ENCODE data around the gene RASGRP4.
"Not testable (repeated sequence)": the region's sequence is repeated elsewhere in the genome, so short reads cannot be mapped to it uniquely, and the experiment has no call there.

The RASGRP4 gene, protein sequence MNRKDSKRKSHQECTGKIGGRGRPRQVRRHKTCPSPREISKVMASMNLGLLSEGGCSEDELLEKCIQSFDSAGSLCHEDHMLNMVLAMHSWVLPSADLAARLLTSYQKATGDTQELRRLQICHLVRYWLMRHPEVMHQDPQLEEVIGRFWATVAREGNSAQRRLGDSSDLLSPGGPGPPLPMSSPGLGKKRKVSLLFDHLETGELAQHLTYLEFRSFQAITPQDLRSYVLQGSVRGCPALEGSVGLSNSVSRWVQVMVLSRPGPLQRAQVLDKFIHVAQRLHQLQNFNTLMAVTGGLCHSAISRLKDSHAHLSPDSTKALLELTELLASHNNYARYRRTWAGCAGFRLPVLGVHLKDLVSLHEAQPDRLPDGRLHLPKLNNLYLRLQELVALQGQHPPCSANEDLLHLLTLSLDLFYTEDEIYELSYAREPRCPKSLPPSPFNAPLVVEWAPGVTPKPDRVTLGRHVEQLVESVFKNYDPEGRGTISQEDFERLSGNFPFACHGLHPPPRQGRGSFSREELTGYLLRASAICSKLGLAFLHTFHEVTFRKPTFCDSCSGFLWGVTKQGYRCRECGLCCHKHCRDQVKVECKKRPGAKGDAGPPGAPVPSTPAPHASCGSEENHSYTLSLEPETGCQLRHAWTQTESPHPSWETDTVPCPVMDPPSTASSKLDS

GRCh38 chr19:38425810-38426466, at the start of gene RASGRP4:
RASGRP4 (minus strand) TSS chr19:38426219; CDS start chr19:38426091, 128 bp downstream.
- no peak for DNase-seq

- DNase-seq: no peak
Measured at GRCh38 chr19:38475176-38475575, 49.2 kb upstream of the RASGRP4 start.

DNA sequence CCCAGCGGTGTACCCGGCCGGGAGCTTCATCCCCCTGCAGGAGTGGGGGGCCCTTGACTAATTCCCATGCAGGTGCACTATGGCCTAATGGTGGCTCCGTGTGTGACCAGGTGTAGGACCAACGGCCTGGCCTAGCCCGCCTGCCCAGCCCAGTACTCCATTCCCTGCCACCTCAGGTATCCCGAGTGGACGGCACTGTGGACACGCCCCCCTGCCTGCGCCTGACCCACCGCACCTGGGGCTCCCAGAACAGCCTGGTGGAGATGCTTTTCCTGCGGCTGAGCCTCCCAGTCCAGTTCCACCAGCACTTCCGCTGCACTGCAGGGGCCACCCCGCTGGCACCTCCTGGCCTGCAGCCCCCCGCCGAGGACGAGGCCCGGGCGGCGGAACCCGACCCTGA, 47.2 kb upstream of the RASGRP4 start:
- DNase-seq: no peak

GRCh38 chr19:38472725-38473124, 46.7 kb upstream of the RASGRP4 start:
- not testable (repeated sequence) for DNase-seq

DNA sequence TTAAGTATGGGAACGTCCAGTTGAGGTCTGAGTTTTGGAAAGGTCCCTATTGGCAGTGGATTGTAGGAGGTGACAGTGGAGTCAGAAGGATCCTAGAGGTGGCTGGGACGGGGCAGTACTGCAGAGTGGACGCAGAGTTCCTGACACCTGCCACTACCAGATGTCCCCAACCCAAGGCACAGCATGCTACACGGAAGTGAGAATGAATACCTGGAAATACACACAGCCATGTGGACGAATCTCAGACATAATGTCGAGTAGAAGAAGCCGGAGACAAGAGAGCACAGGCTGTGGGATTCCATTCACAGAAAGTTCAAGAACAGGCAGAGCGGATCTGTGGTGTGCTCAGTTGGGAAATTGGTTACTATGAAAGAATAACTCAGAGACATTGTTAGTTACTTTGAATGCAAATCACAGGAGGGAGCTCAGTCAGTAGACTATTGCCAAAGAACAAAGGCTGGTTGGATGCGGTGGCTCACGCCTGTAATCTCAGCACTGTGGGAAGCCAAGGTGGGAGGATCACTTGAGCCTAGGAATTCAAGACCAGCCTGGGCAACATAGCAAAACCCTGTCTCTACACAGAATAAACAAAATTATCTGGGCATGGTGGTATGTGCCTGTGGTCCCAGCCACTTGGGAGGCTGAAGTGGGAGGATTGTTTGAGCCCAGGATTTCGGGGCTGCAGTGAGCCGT, 44.9 kb upstream of the RASGRP4 start:
- no peak for DNase-seq

- no peak for DNase-seq
Measured at GRCh38 chr19:38469151-38469550, 43.1 kb upstream of the RASGRP4 start.

DNA sequence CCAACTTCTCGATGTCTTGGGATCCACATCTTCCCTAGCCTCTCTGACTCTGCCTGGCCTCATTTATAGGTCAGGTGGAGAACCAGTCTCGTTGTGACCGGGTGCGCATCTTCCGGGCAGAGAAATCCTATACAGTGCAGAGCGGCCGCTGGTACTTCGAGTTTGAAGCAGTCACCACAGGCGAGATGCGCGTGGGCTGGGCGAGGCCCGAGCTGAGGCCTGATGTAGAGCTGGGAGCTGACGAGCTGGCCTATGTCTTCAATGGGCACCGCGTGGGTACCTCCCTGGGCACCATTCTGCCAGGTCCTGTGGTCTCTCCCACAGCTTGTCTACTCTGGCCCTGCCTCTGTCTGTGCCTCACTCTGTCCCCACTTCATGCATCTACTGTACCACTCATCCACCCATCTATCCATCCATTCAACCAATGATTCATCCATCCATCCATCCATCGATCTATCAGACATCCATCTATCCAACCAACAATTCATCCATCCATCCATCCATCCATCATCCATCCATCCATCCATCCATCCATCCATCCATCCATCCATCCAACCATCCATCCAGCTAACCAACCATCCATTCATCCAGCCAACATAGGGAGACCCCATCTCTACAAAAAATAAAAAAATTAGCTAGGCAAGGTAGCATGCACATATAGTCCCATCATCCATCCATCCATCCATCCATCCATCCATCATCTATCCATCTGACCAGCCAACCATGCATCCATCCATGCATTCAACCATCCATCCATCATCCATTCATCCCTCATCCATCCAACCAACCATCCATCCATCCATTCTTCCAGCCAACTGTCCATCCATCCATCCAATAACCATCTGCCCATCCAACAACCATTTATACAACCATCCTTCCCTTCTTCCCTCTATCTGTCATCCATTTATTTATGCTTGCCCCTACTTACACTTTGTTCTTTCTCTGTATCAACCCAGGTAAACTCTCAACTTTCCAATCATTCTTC, 41.8 kb upstream of the RASGRP4 start:
- no peak for DNase-seq

DNA sequence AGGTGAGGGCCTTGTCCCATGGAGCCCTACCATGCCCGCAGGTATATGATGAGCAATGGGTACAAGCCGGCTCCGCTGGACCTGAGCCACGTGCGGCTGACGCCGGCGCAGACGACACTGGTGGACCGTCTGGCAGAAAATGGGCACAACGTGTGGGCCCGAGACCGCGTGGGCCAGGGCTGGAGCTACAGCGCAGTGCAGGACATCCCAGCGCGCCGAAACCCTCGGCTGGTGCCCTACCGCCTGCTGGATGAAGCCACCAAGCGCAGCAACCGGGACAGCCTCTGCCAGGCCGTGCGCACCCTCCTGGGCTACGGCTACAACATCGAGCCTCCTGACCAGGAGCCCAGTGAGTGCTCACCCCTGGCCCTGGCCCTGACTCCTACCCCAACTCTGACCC, 40.0 kb upstream of the RASGRP4 start:
- no peak for DNase-seq

DNA sequence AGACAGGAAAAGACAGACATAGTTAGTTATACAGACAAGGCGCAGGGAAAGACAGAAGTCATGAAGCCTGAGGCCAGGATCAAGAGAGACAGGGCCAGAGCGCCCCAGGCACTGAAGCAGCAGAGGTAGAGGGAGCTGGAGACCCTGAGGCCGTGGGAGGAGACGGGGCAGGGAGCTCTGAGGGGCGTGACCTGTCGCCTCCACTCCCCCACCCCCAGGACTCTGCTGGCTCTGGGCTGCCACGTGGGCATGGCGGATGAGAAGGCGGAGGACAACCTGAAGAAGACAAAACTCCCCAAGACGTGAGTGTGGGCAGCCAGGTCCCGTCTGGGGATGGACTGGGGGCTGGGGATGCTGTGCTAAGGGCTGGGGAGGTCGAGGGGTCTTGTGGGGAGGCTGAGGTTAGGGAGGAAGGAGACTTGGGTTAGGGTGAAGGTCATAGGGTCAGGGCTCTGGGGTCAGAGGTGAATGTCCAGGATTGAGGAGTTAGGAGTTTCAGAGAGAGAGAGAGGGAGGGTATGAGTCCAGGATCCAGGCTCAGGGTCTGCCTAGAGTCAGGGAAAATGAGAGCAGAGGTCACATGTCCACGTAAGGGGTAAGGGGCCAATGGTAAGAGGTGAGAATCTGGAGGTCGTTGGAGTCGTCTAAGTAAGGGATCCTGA, 38.5 kb upstream of the RASGRP4 start:
- DNase-seq: no peak

DNA sequence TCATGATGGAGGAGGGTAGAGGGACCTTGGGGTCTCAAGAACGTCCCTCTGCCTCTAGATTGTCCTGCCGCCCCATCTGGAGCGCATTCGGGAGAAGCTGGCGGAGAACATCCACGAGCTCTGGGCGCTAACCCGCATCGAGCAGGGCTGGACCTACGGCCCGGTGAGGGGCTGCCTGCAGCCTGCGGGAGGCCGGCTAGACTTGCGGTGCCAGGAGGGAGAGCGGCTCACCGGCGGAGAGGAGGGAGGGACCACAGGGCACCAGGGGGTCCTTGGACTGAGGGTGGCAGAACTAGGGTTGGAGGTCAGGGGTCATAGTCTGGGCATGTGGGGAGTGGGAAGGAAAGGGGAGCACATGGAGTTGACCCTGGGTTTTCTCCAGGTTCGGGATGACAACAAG, 37.3 kb upstream of the RASGRP4 start:
- no peak for DNase-seq

DNA sequence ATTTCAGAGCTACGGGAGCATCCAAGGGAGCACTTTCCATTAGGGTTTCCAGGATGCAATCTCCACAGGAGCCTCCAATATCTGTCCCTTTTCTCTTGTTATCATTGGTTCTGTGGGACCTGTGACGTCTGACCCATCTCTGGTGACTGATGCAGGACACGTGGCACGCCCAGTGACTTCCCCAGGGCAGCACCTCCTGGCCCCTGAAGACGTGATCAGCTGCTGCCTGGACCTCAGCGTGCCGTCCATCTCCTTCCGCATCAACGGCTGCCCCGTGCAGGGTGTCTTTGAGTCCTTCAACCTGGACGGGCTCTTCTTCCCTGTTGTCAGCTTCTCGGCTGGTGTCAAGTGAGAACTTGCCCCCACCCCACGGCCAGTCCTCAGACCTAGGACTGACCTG, 33.0 kb upstream of the RASGRP4 start:
- DNase-seq: no peak

DNA sequence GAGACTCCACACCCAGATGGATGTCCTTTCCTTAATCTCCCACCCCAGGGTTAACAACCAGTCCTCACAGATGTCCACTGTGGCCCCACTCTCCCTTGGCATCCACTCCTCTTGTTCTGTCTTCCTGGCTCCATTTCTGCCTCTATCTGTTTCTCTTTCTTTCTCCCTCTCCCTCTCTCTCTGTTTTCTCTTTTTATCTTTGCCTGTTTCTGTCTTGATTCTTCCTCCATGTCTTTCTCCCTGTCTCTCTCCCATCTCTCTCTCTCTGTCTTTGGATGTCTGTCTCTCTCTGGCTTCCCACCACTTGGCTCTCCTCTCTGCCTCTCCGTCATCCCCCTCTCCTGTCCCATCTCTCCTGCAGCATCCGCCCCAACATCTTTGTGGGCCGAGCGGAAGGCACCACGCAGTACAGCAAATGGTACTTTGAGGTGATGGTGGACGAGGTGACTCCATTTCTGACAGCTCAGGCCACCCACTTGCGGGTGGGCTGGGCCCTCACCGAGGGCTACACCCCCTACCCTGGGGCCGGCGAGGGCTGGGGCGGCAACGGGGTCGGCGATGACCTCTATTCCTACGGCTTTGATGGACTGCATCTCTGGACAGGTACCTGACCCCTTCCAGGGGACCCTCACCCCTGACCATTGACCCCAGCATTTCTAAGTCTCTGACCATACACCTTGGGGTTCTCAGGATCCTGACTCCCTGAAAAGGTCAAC, 31.8 kb upstream of the RASGRP4 start:
- DNase-seq: no peak

DNA sequence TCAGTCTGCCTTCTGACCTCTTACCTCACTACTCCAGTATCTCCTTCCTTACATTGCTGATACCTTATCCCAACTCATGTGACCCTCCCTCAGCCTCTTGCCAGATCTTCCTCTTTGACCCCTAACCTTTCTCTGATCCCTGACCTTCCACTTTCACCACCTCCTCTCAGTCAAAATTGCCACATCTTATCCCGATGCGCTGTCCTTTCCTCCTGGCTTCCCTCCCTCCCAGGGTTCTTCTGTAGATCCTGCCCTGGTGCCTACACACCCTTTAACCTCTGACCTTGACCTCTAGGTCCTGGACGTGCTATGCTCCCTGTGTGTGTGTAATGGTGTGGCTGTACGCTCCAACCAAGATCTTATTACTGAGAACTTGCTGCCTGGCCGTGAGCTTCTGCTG, 31.2 kb upstream of the RASGRP4 start:
- no peak for DNase-seq

- peak; percentile 0 for DNase-seq
Measured at GRCh38 chr19:38455031-38455430, 29.0 kb upstream of the RASGRP4 start.

- DNase-seq: no peak
Measured at GRCh38 chr19:38453596-38453995, 27.6 kb upstream of the RASGRP4 start.

- no peak for DNase-seq
Measured at GRCh38 chr19:38452430-38453366, 26.7 kb upstream of the RASGRP4 start.

GRCh38 chr19:38451629-38452028, 25.6 kb upstream of the RASGRP4 start:
- DNase-seq: no peak

DNA sequence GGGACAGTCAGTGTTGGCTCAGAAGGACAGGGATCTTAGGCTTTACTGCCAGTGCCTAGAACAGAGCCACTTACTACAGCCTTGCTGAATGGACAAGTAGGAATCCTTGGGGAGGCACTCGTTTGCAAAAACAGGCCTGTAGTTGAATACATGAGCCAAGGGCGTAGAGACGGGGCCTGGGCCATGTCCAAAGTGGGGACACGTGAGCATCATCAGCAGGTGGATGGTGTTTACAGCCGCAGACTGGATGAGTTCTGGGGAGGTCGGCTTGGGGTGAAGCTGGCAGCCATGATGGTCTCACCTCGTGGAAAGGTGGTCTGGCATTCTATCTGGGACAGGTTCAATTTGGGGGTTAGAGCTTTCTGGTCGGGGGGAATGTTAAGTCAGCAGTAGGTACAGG, 25.0 kb upstream of the RASGRP4 start:
- no peak for DNase-seq

DNA sequence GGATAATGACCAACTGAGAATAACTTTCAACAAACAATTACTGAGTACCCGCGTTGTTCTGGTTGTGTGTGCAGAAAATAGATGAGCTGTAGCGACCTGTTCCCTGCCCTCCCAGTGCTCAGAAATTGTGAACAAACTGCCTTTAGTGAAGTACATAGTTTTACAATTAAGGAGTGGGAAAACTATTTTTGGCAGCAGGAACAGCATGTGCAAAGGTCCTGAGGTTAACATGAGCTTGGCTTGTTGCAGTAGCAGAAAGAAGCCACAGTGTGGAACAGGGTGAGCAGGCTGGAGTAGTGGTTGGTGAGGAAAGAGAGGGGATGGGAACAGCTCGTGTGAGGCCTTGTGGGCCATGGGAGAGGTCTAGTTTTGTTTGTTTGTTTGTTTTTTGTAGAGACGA, 23.5 kb upstream of the RASGRP4 start:
- no peak for DNase-seq

DNA sequence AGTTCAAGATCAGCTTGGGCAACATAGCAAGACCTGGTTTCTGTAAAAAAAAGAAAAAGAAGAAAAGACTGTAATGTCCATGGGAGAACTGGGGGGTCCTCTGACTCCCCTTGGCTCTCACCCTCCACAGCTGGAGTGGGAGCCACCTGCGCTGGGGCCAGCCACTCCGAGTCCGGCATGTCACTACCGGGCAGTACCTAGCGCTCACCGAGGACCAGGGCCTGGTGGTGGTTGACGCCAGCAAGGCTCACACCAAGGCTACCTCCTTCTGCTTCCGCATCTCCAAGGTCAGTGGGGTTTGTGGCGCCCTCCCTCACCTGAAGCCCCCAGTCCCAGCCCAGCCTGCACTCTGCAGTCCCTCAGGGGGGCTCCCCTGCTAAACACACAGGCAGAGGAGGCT, 22.2 kb upstream of the RASGRP4 start:
- DNase-seq: no peak
